IMR-90 (cell line): ENCODE results near the gene MAK. TPM values are rescaled to one million over a fixed set of nuclear protein-coding genes. Genes with fewer than 3 reads are reported as not detected.

Experiments
- ATAC-seq: fragments of 200-7000 bp; cut with Tn5 transposase; 2 replicates; pipeline ENCODE4 v1.9.1; 2020; ENCODE audit warnings: low read depth, mild to moderate bottlenecking, moderate library complexity
- BruUV-seq: library from RNA; stranded (reverse); fragments of 400-500 nt; replicated peaks from 2 replicates; lab custom pipeline; 2021; lab: Mats Ljungman, UMichigan
- CTCF ChIA-PET: fragments of 300-600 bp; formaldehyde crosslinking; extraction: SDS; loops from one replicate; lab custom pipeline; 2021; ENCODE audit warnings: antibody characterized with exemption; lab: Yijun Ruan, JAX
- POLR2A ChIA-PET: fragments of 300-600 bp; sonication (Branson Sonifier 250); formaldehyde crosslinking; loops from one replicate; lab custom pipeline; 2022; ENCODE audit warnings: antibody characterized with exemption; ENCODE audit not compliant: unreplicated experiment; lab: Charles Lee
- DNase-seq: peaks from one replicate; pipeline ENCODE4 v3.0.0; 2013
- H2AFZ ChIP-seq: replicated peaks from 2 replicates; pipeline ENCODE3; 2013; ENCODE audit warnings: low read length, mild to moderate bottlenecking; ENCODE audit not compliant: poor library complexity
- H2AK5ac ChIP-seq: 2 replicates; pipeline ENCODE4 v1.6.1; 2013; ENCODE audit warnings: low read depth, low read length, inconsistent platforms
- H2AK9ac ChIP-seq: replicated peaks from 2 replicates; pipeline ENCODE3; 2013; ENCODE audit warnings: mild to moderate bottlenecking, low read depth, low read length, moderate library complexity; ENCODE audit not compliant: poor library complexity
- H2BK120ac ChIP-seq: 2 replicates; pipeline ENCODE4 v1.6.1; 2013; ENCODE audit warnings: low read depth, low read length, inconsistent platforms
- H2BK15ac ChIP-seq: 3 replicates; pipeline ENCODE4 v1.6.1; 2013; ENCODE audit warnings: low read depth, low read length, inconsistent platforms
- H2BK20ac ChIP-seq: 2 replicates; pipeline ENCODE4 v1.6.1; 2013; ENCODE audit warnings: low read depth, mild to moderate bottlenecking, inconsistent platforms, low read length, moderate library complexity
- H2BK5ac ChIP-seq: 2 replicates; pipeline ENCODE4 v1.6.1; 2013; ENCODE audit warnings: mild to moderate bottlenecking, low read depth, low read length, inconsistent platforms; ENCODE audit not compliant: poor library complexity, severe bottlenecking
- H3K14ac ChIP-seq: replicated peaks from 2 replicates; pipeline ENCODE4 v1.6.1; 2013; ENCODE audit warnings: low read depth, low read length, inconsistent platforms
- H3K18ac ChIP-seq: 2 replicates; pipeline ENCODE4 v1.6.1; 2013; ENCODE audit warnings: low read depth, low read length, control low read depth
- H3K23ac ChIP-seq: 2 replicates; pipeline ENCODE4 v1.6.1; 2013; ENCODE audit warnings: low read depth, low read length, inconsistent platforms
- H3K27ac ChIP-seq: 2 replicates; pipeline ENCODE4 v1.5.1; 2013; ENCODE audit warnings: mild to moderate bottlenecking, control low read depth, low read length; ENCODE audit not compliant: insufficient read depth
- H3K27me3 ChIP-seq: 2 replicates; pipeline ENCODE4 v1.6.1; 2013; ENCODE audit warnings: low read length; ENCODE audit not compliant: control insufficient read depth, insufficient read depth
- H3K36me3 ChIP-seq: 2 replicates; pipeline ENCODE4 v1.6.1; 2013; ENCODE audit warnings: low read length, mixed read lengths; ENCODE audit not compliant: control insufficient read depth, insufficient read depth
- H3K4ac ChIP-seq: 2 replicates; pipeline ENCODE4 v1.6.1; 2013; ENCODE audit warnings: low read depth, low read length, inconsistent platforms
- H3K4me1 ChIP-seq: 2 replicates; pipeline ENCODE4 v1.6.1; 2013; ENCODE audit warnings: low read length, mixed read lengths; ENCODE audit not compliant: control insufficient read depth, insufficient read depth
- H3K4me2 ChIP-seq: 2 replicates; pipeline ENCODE4 v1.6.1; 2013; ENCODE audit warnings: low read depth, mild to moderate bottlenecking, control low read depth, low read length, moderate library complexity
- H3K4me3 ChIP-seq: 2 replicates; pipeline ENCODE4 v1.5.1; 2013; ENCODE audit warnings: low read depth, mild to moderate bottlenecking, control low read depth, low read length, moderate library complexity; ENCODE audit not compliant: insufficient read depth
- H3K56ac ChIP-seq: 2 replicates; pipeline ENCODE4 v1.6.1; 2013; ENCODE audit warnings: low read length, inconsistent platforms; ENCODE audit not compliant: insufficient read depth; ENCODE audit errors: extremely low read depth
- H3K79me1 ChIP-seq, 2 experiments: 2 replicates each; pipeline ENCODE4 v1.6.1; 2013; ENCODE audit warnings: low read length in 2 of 2, inconsistent platforms in 1 of 2, low read depth in 1 of 2
- H3K9ac ChIP-seq: 2 replicates; pipeline ENCODE4 v1.6.1; 2013; ENCODE audit warnings: low read depth, low read length, control low read depth
- H3K9me1 ChIP-seq: 2 replicates; pipeline ENCODE4 v1.6.1; 2013; ENCODE audit warnings: low read length, inconsistent platforms; ENCODE audit not compliant: insufficient read depth
- H3K9me3 ChIP-seq: 2 replicates; pipeline ENCODE4 v1.6.1; 2013; ENCODE audit warnings: low read length; ENCODE audit not compliant: control insufficient read depth, insufficient read depth
- H4K20me1 ChIP-seq: 2 replicates; pipeline ENCODE4 v1.6.1; 2013; ENCODE audit warnings: low read length, inconsistent platforms; ENCODE audit not compliant: insufficient read depth
- H4K5ac ChIP-seq: 2 replicates; pipeline ENCODE4 v1.6.1; 2013; ENCODE audit warnings: mild to moderate bottlenecking, low read depth, low read length, control low read depth
- H4K8ac ChIP-seq, 2 experiments: 2 replicates each; pipeline ENCODE4 v1.6.1; 2013; ENCODE audit warnings: low read depth in 2 of 2, low read length in 2 of 2, control low read depth in 1 of 2, inconsistent platforms in 1 of 2
- H4K91ac ChIP-seq: 2 replicates; pipeline ENCODE4 v1.6.1; 2013; ENCODE audit warnings: low read depth, low read length, inconsistent platforms; ENCODE audit not compliant: insufficient read depth
- FOS ChIP-seq: fragments of 150-350 bp; IDR thresholded peaks from 2 replicates; pipeline ENCODE4 v1.6.1; 2016; ENCODE audit warnings: low read depth, low read length
- POLR2A ChIP-seq: IDR thresholded peaks from 2 replicates; pipeline ENCODE4 v1.6.1; 2012; ENCODE audit warnings: mild to moderate bottlenecking, low read depth, low read length
- WGBS, 2 experiments: methylation state at CpG; one replicate each; pipeline versions ENCODE4 v1.1.5 to v1.1.7; 2013; ENCODE audit warnings: missing lambda C conversion rate in 2 of 2; ENCODE audit not compliant: insufficient read length in 1 of 2; ENCODE audit errors: extremely low coverage in 2 of 2; 5-methylcytosine and 5-hydroxymethylcytosine counted together
- dilution Hi-C: fragments of 300-500 bp; cut with HindIII; formaldehyde crosslinking; loops from one replicate; pipeline ENCODE4 v1.14.3; 2018; ENCODE audit warnings: low sequenced_read_pairs; ENCODE audit not compliant: unreplicated experiment
- in situ Hi-C: fragments of 300-500 bp; cut with MboI; formaldehyde crosslinking; loops from 3 replicates; pipeline ENCODE4 v1.14.3; 2019; ENCODE audit warnings: low sequenced_read_pairs, inconsistent platforms, mixed read lengths
- intact Hi-C: fragments of 100-400 bp; cut with micrococcal nuclease; formaldehyde crosslinking; loops from 2 replicates; pipeline ENCODE4 v1.10.0; 2022
- polyA plus RNA-seq, 3 experiments: library from polyadenylated mRNA; depleted of rRNA; stranded (reverse); fragments of >200 nt; gene quantifications; 2 replicates each; pipeline ENCODE4 v1.2.3, GENCODE V29; 2012; ENCODE audit warnings: low replicate concordance in 1 of 3
- total RNA-seq: library from RNA; depleted of rRNA; stranded (reverse); fragments of >200 nt; gene quantifications from 2 replicates; pipeline ENCODE4 v1.2.3, GENCODE V29; 2012

Gene MAK
- total and polyA plus RNA-seq, 2 of the 4 experiments (the other 2 are of a cell fraction): not detected

DNA sequence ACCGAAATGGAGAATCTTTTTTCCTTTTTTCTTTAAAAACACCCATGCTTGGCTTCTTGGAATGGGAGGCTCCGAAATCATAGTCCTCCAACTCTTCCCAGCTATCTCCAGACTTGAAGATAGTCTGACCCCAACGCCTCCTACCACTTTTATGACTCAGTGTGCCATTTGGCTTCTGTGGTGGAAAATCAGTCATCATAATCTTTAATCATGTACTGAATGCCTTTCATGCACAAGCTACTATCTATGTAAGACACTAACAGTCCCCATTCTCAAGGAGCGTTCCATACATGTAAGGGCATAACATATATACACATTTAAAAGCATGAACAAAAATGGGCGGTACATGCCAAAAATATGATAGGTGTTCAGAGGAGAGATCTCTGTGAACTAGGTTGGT, 46.7 kb downstream of the MAK start:
- Histone ChIP-seq H3K23ac (no peak overlapping the region), H4K91ac (no peak overlapping the region), H2BK15ac (no peak overlapping the region), H3K56ac (no peak overlapping the region), H3K4ac (no peak overlapping the region), H3K9me1 (peaks cover 2% of the 10 kb centered on the region; the same call in 1 of the 2 replicates), H4K5ac (no peak overlapping the region), H3K18ac (no peak overlapping the region), H2AK9ac (no peak overlapping the region), H3K4me1 (no peaks in the 10 kb centered on the region; the same call in 1 of the 2 replicates), H3K14ac (no peak overlapping the region), H4K20me1 (no peaks in the 10 kb centered on the region), H2BK5ac (no peak overlapping the region), H4K8ac (no peak overlapping the region), H3K4me2 (no peak overlapping the region), H3K79me1 (no peaks in the 10 kb centered on the region), H3K9me3 (no peaks in the 10 kb centered on the region), H3K4me3 (no peak overlapping the region), H2AK5ac (no peak overlapping the region), H2BK120ac (no peak overlapping the region), H2BK20ac (no peak overlapping the region), H3K9ac (no peak overlapping the region), H3K27me3 (no peaks in the 10 kb centered on the region), H2AFZ (no peak overlapping the region), H3K36me3 (no peaks in the 10 kb centered on the region), H3K27ac (no peak overlapping the region)
- in situ Hi-C loops: no loop called here
- TF ChIP-seq FOS: no peak
- no peak for TF ChIP-seq POLR2A
- ChIA-PET POLR2A (no interaction called here), CTCF (no interaction called here)
- ATAC-seq (no peak), DNase-seq (no peak)
- BruUV-seq: no TSS peak
- intact Hi-C loops: no loop called here
- no CpG with 5 or more reads among the region's 5 CpGs for WGBS, 2 experiments
- dilution Hi-C loops: no loop called here
